HepG2 (cell line): Measurements from ENCODE around the gene IFITM10. TPM values are rescaled to one million over a fixed set of nuclear protein-coding genes. Genes with fewer than 3 reads are reported as not detected.

Experiments used
- ATF7 ChIP-seq, 2 experiments: fragments of 450-650 bp in 1 of 2; sonication (generic) in 1 of 2; formaldehyde crosslinking in 1 of 2; IDR thresholded peaks; 2 replicates each; pipeline versions ENCODE4 v1.4.0 to v1.6.1; 2016 to 2020; ENCODE audit warnings: antibody characterized with exemption in 1 of 2, mild to moderate bottlenecking in 1 of 2, missing genetic modification reagents in 1 of 2
- GATAD2A ChIP-seq: IDR thresholded peaks from 2 replicates; pipeline ENCODE4 v1.6.1; 2016
- HES4 ChIP-seq: sonication (generic); formaldehyde crosslinking; IDR thresholded peaks from 2 replicates; pipeline ENCODE4 v1.9.0; 2021; ENCODE audit warnings: mild to moderate bottlenecking, missing genetic modification reagents, borderline replicate concordance
- HNF4G ChIP-seq, 2 experiments: sonication (generic) in 1 of 2; formaldehyde crosslinking in 1 of 2; IDR thresholded peaks; 2 replicates each; pipeline versions ENCODE4 v1.4.0 to v1.6.1; 2011 to 2020; ENCODE audit warnings: borderline replicate concordance in 2 of 2, low read depth in 2 of 2, mild to moderate bottlenecking in 2 of 2, low read length in 1 of 2, missing genetic modification reagents in 1 of 2, moderate library complexity in 1 of 2
- KDM5B ChIP-seq: sonication (generic); formaldehyde crosslinking; IDR thresholded peaks from 2 replicates; pipeline ENCODE4 v1.4.0; 2020; ENCODE audit warnings: missing genetic modification reagents, mild to moderate bottlenecking, borderline replicate concordance
- MAFK ChIP-seq, 2 experiments: IDR thresholded peaks in 1 of 2; conservative IDR thresholded peaks in 1 of 2; 2 replicates each; pipeline ENCODE4 v1.6.1; 2011; ENCODE audit warnings: improper control_type of control experiment in 2 of 2, low read length in 2 of 2
- MYC ChIP-seq: sonication (generic); formaldehyde crosslinking; IDR thresholded peaks from 2 replicates; pipeline ENCODE4 v1.9.0; 2021; ENCODE audit warnings: missing genetic modification reagents, borderline replicate concordance
- RFXAP ChIP-seq: sonication (generic); formaldehyde crosslinking; IDR thresholded peaks from 2 replicates; pipeline ENCODE4 v1.4.0; 2020; ENCODE audit warnings: missing genetic modification reagents, borderline replicate concordance
- ZFP90 ChIP-seq: sonication (generic); formaldehyde crosslinking; IDR thresholded peaks from 2 replicates; pipeline ENCODE4 v1.8.0; 2022; ENCODE audit warnings: missing genetic modification reagents, mild to moderate bottlenecking, inconsistent platforms, borderline replicate concordance
- ZNF441 ChIP-seq: sonication (generic); formaldehyde crosslinking; IDR thresholded peaks from 2 replicates; pipeline ENCODE4 v1.7.0; 2021; ENCODE audit warnings: missing genetic modification reagents, borderline replicate concordance
- ZNF777 ChIP-seq: sonication (generic); formaldehyde crosslinking; IDR thresholded peaks from 2 replicates; pipeline ENCODE4 v1.4.0; 2020; ENCODE audit warnings: missing genetic modification reagents
- polyA plus RNA-seq, 8 experiments: library from polyadenylated mRNA; depleted of rRNA in 3 of 8; stranded (reverse) in 7 of 8; unstranded in 1 of 8; fragments of >200 nt; fragmentation: Illumina TruSeq in 4 of 8; extraction: Trizol in 4 of 8; gene quantifications; 2 replicates each; pipeline versions ENCODE4 v1.2.1 to v1.2.3, GENCODE V29; 2011 to 2016; ENCODE audit warnings: low read depth in 4 of 8, missing spikeins in 1 of 8, mixed read lengths in 1 of 8; ENCODE audit not compliant: insufficient read depth in 1 of 8
- total RNA-seq, 5 experiments: library from RNA; depleted of rRNA; stranded (reverse); fragments of >200 nt; fragmentation: Illumina TruSeq; extraction: Trizol; gene quantifications; 2 replicates each; pipeline ENCODE4 v1.2.3, GENCODE V29; 2016; ENCODE audit warnings: low read depth in 1 of 5
- TF ChIP-seq, protein P1 (sequence below): IDR thresholded peaks from 2 replicates; pipeline ENCODE4 v1.6.1; 2016; ENCODE audit warnings: low read depth
- TF ChIP-seq, protein P2 (sequence below): sonication (generic); formaldehyde crosslinking; IDR thresholded peaks from 2 replicates; pipeline ENCODE4 v1.4.0; 2020; ENCODE audit warnings: mild to moderate bottlenecking, missing genetic modification reagents, borderline replicate concordance
- TF ChIP-seq, protein P3 (sequence below): conservative IDR thresholded peaks from 2 replicates; pipeline ENCODE4 v1.6.1; 2018; ENCODE audit warnings: missing genetic modification reagents
- TF ChIP-seq, protein P4 (sequence below): sonication (generic); formaldehyde crosslinking; conservative IDR thresholded peaks from 2 replicates; pipeline ENCODE4 v1.4.0; 2020; ENCODE audit warnings: missing genetic modification reagents
- TF ChIP-seq, protein P5 (sequence below): sonication (generic); formaldehyde crosslinking; IDR thresholded peaks from 2 replicates; pipeline ENCODE4 v1.8.1; 2023; ENCODE audit warnings: mild to moderate bottlenecking, missing genetic modification reagents
- TF ChIP-seq, protein P6 (sequence below): sonication (generic); formaldehyde crosslinking; IDR thresholded peaks from 2 replicates; pipeline ENCODE4 v1.5.0; 2020; ENCODE audit warnings: missing genetic modification reagents

The IFITM10 gene
- total and polyA plus RNA-seq, 2 of the 13 experiments (the other 11 are each of a cell fraction or from before 2014, with no cell fraction given): 0.09 to 0.13 TPM

DNA sequence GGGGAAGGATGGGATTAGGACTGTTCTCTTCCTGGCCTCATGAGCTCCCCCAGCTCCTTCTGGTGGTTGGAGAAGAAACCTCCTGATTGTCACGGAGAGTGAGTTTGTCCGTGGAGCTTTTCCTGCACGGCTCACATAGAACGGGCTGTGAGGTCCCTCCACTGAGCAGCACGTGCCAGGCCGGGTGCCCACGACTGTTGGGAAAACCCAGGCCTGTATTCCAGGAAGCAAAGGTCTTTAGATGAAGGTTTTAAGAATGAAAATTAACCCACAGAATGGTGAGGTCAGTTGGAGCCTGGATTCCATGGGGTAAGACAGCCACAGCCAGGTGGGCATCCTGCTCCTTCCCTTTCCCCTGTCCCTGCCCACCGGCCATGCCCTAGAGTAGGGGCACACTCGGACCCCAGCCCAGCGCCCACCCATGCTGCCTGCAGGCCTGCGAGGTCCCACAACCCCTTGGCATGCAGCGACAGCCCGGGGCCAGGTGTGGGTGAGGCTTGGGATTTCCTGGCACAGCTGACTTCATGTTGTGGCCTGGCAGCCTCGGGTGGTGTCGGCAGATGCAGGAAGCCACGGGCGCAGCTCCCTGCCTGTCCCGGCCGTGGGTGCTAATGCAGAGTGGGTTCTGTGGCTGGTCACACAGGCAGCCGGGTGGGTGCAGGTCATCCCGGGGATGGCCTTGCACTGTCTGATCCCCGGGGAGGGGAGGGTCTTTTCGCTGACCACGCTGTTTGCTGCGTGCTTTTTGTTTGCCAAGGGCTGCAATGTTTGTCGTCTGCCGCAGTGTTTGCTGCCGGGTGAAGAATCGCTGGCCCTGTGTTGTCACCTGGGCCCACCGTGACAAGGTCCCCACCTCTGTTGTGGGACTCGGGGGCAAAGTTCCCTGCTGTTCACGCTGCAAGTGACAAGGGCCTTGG is 60.9 kb downstream of the IFITM10 start (continued):
- TF ChIP-seq, protein P1, sequence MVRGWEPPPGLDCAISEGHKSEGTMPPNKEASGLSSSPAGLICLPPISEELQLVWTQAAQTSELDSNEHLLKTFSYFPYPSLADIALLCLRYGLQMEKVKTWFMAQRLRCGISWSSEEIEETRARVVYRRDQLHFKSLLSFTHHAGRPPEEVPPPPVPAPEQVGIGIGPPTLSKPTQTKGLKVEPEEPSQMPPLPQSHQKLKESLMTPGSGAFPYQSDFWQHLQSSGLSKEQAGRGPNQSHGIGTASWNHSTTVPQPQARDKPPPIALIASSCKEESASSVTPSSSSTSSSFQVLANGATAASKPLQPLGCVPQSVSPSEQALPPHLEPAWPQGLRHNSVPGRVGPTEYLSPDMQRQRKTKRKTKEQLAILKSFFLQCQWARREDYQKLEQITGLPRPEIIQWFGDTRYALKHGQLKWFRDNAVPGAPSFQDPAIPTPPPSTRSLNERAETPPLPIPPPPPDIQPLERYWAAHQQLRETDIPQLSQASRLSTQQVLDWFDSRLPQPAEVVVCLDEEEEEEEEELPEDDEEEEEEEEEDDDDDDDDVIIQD: peak; percentile 32; the same call in 1 of the 2 replicates
- peak; percentile 97 for TF ChIP-seq GATAD2A (CRISPR knock-in tag)
- peak; percentile 89 for TF ChIP-seq MYC (CRISPR knock-in tag)
- TF ChIP-seq ZFP90 (CRISPR knock-in tag): peak; percentile 46
- TF ChIP-seq, protein P2, sequence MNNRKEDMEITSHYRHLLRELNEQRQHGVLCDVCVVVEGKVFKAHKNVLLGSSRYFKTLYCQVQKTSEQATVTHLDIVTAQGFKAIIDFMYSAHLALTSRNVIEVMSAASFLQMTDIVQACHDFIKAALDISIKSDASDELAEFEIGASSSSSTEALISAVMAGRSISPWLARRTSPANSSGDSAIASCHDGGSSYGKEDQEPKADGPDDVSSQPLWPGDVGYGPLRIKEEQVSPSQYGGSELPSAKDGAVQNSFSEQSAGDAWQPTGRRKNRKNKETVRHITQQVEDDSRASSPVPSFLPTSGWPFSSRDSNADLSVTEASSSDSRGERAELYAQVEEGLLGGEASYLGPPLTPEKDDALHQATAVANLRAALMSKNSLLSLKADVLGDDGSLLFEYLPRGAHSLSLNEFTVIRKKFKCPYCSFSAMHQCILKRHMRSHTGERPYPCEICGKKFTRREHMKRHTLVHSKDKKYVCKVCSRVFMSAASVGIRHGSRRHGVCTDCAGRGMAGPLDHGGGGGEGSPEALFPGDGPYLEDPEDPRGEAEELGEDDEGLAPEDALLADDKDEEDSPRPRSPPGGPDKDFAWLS: 0 out of 2 replicates have a peak, but pooled peaks have one; percentile 62
- TF ChIP-seq, protein P3, sequence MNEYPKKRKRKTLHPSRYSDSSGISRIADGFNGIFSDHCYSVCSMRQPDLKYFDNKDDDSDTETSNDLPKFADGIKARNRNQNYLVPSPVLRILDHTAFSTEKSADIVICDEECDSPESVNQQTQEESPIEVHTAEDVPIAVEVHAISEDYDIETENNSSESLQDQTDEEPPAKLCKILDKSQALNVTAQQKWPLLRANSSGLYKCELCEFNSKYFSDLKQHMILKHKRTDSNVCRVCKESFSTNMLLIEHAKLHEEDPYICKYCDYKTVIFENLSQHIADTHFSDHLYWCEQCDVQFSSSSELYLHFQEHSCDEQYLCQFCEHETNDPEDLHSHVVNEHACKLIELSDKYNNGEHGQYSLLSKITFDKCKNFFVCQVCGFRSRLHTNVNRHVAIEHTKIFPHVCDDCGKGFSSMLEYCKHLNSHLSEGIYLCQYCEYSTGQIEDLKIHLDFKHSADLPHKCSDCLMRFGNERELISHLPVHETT: peak; percentile 85
- peak; percentile 90 for TF ChIP-seq HNF4G (IDR thresholded peaks at IDR 0.05; ENCODE audit: borderline replicate concordance, low read depth, low read length)
- peak; percentile 98 for TF ChIP-seq HNF4G (CRISPR knock-in tag; IDR thresholded peaks at IDR 0.05; ENCODE audit: borderline replicate concordance, low read depth)
- 0 out of 2 replicates have a peak, but pooled peaks have one; percentile 40 for TF ChIP-seq ZNF441 (CRISPR knock-in tag)
- 0 out of 2 replicates have a peak, but pooled peaks have one; percentile 19 for TF ChIP-seq ZNF777 (CRISPR knock-in tag)
- TF ChIP-seq, protein P4, sequence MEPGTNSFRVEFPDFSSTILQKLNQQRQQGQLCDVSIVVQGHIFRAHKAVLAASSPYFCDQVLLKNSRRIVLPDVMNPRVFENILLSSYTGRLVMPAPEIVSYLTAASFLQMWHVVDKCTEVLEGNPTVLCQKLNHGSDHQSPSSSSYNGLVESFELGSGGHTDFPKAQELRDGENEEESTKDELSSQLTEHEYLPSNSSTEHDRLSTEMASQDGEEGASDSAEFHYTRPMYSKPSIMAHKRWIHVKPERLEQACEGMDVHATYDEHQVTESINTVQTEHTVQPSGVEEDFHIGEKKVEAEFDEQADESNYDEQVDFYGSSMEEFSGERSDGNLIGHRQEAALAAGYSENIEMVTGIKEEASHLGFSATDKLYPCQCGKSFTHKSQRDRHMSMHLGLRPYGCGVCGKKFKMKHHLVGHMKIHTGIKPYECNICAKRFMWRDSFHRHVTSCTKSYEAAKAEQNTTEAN (CRISPR knock-in tag): peak; percentile 89
- peak; percentile 72 to 91 for TF ChIP-seq MAFK (conservative IDR thresholded peaks at IDR 0.05 in 1 of 2, IDR thresholded peaks at IDR 0.05 in 1 of 2; ENCODE audit: low read length in 2 of 2)
- peak; percentile 14; the same call in 1 of the 2 replicates for TF ChIP-seq HES4 (CRISPR knock-in tag)
- peak; percentile 3; the same call in 1 of the 2 replicates for TF ChIP-seq RFXAP (CRISPR knock-in tag)
- TF ChIP-seq ATF7 (IDR thresholded peaks at IDR 0.05): 0 out of 2 replicates have a peak, but pooled peaks have one; percentile 7
- TF ChIP-seq ATF7 (CRISPR knock-in tag; IDR thresholded peaks at IDR 0.05): 0 out of 2 replicates have a peak, but pooled peaks have one; percentile 30
- TF ChIP-seq KDM5B: peak; percentile 82
- TF ChIP-seq, protein P5, sequence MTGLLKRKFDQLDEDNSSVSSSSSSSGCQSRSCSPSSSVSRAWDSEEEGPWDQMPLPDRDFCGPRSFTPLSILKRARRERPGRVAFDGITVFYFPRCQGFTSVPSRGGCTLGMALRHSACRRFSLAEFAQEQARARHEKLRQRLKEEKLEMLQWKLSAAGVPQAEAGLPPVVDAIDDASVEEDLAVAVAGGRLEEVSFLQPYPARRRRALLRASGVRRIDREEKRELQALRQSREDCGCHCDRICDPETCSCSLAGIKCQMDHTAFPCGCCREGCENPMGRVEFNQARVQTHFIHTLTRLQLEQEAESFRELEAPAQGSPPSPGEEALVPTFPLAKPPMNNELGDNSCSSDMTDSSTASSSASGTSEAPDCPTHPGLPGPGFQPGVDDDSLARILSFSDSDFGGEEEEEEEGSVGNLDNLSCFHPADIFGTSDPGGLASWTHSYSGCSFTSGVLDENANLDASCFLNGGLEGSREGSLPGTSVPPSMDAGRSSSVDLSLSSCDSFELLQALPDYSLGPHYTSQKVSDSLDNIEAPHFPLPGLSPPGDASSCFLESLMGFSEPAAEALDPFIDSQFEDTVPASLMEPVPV (CRISPR knock-in tag): peak; percentile 94
- TF ChIP-seq, protein P6, sequence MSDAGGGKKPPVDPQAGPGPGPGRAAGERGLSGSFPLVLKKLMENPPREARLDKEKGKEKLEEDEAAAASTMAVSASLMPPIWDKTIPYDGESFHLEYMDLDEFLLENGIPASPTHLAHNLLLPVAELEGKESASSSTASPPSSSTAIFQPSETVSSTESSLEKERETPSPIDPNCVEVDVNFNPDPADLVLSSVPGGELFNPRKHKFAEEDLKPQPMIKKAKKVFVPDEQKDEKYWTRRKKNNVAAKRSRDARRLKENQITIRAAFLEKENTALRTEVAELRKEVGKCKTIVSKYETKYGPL (CRISPR knock-in tag): peak; percentile 19; the same call in 1 of the 2 replicates
